ENCODE results near the gene POM121L2. TPM values are rescaled to one million over a fixed set of nuclear protein-coding genes. Genes with fewer than 3 reads are reported as not detected.

The POM121L2 gene
- total and polyA plus RNA-seq, 2 of the 13 experiments (the other 11 are each of a cell fraction or from before 2014, with no cell fraction given): not detected

DNA sequence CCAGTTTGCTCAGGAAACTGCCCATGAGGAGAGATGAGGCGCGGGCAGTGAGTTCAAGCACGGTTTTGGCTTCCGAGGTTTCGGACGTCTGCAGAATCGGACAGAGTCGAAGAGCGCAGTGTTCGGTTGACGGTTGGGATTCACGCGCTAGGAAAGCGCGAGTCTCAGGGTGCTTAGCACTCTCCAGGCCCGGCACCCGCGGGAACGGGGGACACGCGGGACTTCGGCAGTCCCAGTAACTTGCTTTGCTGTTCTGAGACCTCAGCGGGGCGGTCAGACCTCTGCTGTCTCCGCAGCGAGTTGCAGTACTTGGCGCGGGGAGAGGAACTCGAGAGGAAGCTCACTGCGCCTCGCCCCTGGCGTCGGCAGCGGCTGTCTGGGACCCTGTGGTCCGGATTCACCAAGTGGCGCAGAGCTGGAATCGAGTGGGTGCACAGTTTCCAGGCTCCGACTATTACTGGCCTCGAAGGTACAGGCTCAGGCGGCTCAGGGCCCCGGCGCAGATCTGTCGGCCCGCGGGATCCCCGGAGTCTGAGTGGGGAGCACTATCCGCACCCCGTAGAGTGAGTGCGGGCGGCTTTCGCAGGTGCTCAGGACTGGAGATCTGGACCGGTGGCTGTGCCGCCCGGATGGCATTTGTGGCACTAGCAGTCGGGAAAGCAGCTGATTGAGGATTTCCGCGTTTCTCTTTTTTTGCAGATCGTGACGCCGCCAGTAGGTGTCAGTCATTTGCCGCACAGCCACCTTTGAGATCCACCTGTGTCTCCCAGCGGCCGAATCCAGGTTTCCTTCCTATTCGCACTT is at the start of gene POM121L2 (continued):
- TF ChIP-seq STAG1 (CRISPR knock-in tag; IDR thresholded peaks at IDR 0.05) (peak; percentile 94), HNRNPUL1 (IDR thresholded peaks at IDR 0.05; ENCODE audit: low read depth, low read length) (no peak), U2AF1 (optimal IDR thresholded peaks at IDR 0.05; ENCODE audit: low read depth, low read length) (peak; percentile 65), ZNF383 (CRISPR knock-in tag; IDR thresholded peaks at IDR 0.05; ENCODE audit: borderline replicate concordance) (peak; percentile 66; the same call in 1 of the 2 replicates), ZC3H13 (CRISPR knock-in tag; IDR thresholded peaks at IDR 0.05) (no peak), ZNF629 (CRISPR knock-in tag; conservative IDR thresholded peaks at IDR 0.05) (no peak), ZEB1 (IDR thresholded peaks at IDR 0.05; ENCODE audit: insufficient replicate concordance, low read depth) (peak; percentile 57), CENPX (CRISPR knock-in tag; IDR thresholded peaks at IDR 0.05) (no peak), THAP11 (CRISPR knock-in tag; IDR thresholded peaks at IDR 0.05) (peak; percentile 61), TMF1 (CRISPR knock-in tag; IDR thresholded peaks at IDR 0.05; ENCODE audit: low read depth) (0 out of 2 replicates have a peak, but pooled peaks have one; percentile 26), ZNF746 (CRISPR knock-in tag; IDR thresholded peaks at IDR 0.05) (0 out of 2 replicates have a peak, but pooled peaks have one; percentile 26), KDM2A (CRISPR knock-in tag; IDR thresholded peaks at IDR 0.05; ENCODE audit: borderline replicate concordance, low read depth) (peak; percentile 91)
- TF ChIP-seq, protein P1, sequence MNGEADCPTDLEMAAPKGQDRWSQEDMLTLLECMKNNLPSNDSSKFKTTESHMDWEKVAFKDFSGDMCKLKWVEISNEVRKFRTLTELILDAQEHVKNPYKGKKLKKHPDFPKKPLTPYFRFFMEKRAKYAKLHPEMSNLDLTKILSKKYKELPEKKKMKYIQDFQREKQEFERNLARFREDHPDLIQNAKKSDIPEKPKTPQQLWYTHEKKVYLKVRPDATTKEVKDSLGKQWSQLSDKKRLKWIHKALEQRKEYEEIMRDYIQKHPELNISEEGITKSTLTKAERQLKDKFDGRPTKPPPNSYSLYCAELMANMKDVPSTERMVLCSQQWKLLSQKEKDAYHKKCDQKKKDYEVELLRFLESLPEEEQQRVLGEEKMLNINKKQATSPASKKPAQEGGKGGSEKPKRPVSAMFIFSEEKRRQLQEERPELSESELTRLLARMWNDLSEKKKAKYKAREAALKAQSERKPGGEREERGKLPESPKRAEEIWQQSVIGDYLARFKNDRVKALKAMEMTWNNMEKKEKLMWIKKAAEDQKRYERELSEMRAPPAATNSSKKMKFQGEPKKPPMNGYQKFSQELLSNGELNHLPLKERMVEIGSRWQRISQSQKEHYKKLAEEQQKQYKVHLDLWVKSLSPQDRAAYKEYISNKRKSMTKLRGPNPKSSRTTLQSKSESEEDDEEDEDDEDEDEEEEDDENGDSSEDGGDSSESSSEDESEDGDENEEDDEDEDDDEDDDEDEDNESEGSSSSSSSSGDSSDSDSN (CRISPR knock-in tag; IDR thresholded peaks at IDR 0.05): no peak; the same call in 1 of the 2 replicates
- TF ChIP-seq, protein P2, sequence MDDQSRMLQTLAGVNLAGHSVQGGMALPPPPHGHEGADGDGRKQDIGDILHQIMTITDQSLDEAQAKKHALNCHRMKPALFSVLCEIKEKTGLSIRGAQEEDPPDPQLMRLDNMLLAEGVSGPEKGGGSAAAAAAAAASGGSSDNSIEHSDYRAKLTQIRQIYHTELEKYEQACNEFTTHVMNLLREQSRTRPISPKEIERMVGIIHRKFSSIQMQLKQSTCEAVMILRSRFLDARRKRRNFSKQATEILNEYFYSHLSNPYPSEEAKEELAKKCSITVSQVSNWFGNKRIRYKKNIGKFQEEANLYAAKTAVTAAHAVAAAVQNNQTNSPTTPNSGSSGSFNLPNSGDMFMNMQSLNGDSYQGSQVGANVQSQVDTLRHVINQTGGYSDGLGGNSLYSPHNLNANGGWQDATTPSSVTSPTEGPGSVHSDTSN (CRISPR knock-in tag; IDR thresholded peaks at IDR 0.05; ENCODE audit: borderline replicate concordance): no peak
- TF ChIP-seq, protein P3, sequence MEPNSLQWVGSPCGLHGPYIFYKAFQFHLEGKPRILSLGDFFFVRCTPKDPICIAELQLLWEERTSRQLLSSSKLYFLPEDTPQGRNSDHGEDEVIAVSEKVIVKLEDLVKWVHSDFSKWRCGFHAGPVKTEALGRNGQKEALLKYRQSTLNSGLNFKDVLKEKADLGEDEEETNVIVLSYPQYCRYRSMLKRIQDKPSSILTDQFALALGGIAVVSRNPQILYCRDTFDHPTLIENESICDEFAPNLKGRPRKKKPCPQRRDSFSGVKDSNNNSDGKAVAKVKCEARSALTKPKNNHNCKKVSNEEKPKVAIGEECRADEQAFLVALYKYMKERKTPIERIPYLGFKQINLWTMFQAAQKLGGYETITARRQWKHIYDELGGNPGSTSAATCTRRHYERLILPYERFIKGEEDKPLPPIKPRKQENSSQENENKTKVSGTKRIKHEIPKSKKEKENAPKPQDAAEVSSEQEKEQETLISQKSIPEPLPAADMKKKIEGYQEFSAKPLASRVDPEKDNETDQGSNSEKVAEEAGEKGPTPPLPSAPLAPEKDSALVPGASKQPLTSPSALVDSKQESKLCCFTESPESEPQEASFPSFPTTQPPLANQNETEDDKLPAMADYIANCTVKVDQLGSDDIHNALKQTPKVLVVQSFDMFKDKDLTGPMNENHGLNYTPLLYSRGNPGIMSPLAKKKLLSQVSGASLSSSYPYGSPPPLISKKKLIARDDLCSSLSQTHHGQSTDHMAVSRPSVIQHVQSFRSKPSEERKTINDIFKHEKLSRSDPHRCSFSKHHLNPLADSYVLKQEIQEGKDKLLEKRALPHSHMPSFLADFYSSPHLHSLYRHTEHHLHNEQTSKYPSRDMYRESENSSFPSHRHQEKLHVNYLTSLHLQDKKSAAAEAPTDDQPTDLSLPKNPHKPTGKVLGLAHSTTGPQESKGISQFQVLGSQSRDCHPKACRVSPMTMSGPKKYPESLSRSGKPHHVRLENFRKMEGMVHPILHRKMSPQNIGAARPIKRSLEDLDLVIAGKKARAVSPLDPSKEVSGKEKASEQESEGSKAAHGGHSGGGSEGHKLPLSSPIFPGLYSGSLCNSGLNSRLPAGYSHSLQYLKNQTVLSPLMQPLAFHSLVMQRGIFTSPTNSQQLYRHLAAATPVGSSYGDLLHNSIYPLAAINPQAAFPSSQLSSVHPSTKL (CRISPR knock-in tag; IDR thresholded peaks at IDR 0.05): peak; percentile 49; the same call in 1 of the 2 replicates
- TF ChIP-seq, protein P4, sequence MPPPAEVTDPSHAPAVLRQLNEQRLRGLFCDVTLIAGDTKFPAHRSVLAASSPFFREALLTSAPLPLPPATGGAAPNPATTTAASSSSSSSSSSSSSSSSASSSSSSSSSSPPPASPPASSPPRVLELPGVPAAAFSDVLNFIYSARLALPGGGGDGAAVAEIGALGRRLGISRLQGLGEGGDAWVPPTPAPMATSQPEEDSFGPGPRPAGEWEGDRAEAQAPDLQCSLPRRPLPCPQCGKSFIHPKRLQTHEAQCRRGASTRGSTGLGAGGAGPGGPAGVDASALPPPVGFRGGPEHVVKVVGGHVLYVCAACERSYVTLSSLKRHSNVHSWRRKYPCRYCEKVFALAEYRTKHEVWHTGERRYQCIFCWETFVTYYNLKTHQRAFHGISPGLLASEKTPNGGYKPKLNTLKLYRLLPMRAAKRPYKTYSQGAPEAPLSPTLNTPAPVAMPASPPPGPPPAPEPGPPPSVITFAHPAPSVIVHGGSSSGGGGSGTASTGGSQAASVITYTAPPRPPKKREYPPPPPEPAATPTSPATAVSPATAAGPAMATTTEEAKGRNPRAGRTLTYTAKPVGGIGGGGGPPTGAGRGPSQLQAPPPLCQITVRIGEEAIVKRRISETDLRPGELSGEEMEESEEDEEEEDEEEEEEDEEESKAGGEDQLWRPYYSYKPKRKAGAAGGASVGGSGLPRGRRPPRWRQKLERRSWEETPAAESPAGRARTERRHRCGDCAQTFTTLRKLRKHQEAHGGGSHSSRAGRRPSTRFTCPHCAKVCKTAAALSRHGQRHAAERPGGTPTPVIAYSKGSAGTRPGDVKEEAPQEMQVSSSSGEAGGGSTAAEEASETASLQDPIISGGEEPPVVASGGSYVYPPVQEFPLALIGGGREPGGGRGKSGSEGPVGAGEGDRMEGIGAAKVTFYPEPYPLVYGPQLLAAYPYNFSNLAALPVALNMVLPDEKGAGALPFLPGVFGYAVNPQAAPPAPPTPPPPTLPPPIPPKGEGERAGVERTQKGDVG (CRISPR knock-in tag; IDR thresholded peaks at IDR 0.05; ENCODE audit: borderline replicate concordance): 0 out of 2 replicates have a peak, but pooled peaks have one; percentile 67

Measured in HepG2 (cell line).